ENCODE measurements around the gene AAGAB.
"Not testable (repeated sequence)": the region's sequence is repeated elsewhere in the genome, so short reads cannot be mapped to it uniquely, and the experiment has no call there.

The AAGAB gene

GRCh38 chr15:67274236-67274635 lies 19.8 kb upstream of the AAGAB start:
- no peak for DNase-seq (ENCODE audit: low read depth)
- no peak overlapping the region for H3K4me3 ChIP-seq (ENCODE audit: low read depth, low read length)
- TF ChIP-seq MAX (IDR thresholded peaks at IDR 0.05; ENCODE audit: low read depth, low read length) (no peak), MYC (IDR thresholded peaks at IDR 0.05; ENCODE audit: low read depth, low read length) (no peak), POLR2A (IDR thresholded peaks at IDR 0.05; ENCODE audit: extremely low read depth, insufficient read length) (no peak)
- TF ChIP-seq, protein P1, sequence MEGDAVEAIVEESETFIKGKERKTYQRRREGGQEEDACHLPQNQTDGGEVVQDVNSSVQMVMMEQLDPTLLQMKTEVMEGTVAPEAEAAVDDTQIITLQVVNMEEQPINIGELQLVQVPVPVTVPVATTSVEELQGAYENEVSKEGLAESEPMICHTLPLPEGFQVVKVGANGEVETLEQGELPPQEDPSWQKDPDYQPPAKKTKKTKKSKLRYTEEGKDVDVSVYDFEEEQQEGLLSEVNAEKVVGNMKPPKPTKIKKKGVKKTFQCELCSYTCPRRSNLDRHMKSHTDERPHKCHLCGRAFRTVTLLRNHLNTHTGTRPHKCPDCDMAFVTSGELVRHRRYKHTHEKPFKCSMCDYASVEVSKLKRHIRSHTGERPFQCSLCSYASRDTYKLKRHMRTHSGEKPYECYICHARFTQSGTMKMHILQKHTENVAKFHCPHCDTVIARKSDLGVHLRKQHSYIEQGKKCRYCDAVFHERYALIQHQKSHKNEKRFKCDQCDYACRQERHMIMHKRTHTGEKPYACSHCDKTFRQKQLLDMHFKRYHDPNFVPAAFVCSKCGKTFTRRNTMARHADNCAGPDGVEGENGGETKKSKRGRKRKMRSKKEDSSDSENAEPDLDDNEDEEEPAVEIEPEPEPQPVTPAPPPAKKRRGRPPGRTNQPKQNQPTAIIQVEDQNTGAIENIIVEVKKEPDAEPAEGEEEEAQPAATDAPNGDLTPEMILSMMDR (IDR thresholded peaks at IDR 0.05; ENCODE audit: low read depth, low read length), result no peak

DNA sequence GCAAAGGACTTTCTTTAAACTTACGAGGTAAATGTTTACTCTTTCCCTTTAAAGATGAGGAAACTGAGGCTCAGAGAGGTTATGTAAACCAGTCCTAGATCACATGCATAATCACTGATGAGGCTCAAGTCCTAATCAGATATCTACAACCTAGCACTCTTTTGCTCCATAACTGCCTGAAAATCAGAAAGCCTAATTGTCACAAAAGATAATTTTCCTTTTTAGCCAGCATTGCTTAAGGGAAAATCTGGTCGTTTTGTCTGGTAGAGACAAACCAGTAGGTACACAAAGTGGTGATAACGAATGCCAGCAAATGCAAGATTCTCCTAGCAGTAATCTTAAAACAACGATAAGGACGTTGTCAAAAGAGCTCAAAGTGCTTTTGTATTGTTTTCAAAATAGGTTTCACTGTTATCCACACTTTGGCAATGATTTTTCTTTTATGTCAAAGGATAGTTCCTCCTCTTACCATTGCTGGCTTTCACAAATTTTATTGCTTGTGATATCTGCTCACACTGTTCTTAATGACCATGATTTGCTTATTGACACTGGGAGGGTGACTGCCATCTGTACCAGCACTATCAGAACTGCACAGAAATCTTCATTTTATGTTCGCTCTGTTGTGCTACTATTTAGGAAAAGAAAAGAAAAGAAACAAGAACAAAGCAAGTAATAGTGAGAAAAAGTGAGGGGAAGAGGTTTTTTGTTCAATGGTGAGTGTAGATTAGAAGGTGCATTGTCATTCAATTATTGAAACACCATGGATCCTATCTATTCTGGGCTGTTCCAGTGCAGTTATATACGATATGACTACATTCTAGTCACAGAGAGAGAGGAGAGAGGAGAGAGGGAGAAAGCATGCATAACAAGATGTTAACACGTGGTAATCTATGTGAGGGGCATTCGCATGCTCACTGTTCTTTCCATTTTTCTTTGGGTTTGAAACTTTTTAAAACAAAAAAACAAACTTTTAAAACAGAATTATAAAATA lies 13.8 kb upstream of the AAGAB start:
- no peak for DNase-seq (ENCODE audit: low read depth)
- TF ChIP-seq MAX (IDR thresholded peaks at IDR 0.05; ENCODE audit: low read depth, low read length) (no peak), POLR2A (IDR thresholded peaks at IDR 0.05; ENCODE audit: extremely low read depth, insufficient read length) (no peak)
- no peak overlapping the region for H3K4me3 ChIP-seq (ENCODE audit: low read depth, low read length)

DNA sequence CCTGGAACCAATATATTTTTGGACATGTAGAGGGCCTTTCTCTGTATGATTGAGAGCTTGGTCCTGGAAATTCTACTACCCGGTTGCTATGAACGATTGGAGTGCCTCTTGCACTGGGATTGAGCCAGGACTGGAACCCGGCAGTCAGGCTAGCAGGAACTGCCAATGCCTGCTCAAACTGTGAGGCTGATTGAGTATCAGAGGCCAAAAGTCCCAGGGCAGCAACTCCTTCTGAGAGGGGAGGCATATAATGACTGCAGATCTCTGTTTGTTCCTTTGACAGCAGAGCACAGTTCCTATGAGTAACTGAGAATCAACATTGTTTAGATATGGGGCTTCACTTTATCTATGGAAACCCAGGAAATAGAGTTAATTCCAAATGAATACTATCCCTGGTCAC lies 13.0 kb upstream of the AAGAB start:
- H3K4me3 ChIP-seq (ENCODE audit: low read depth, low read length), result no peak overlapping the region
- TF ChIP-seq, protein P1 (IDR thresholded peaks at IDR 0.05; ENCODE audit: low read depth, low read length), result no peak
- no peak for TF ChIP-seq MYC (IDR thresholded peaks at IDR 0.05; ENCODE audit: low read depth, low read length)
- no peak for TF ChIP-seq POLR2A (IDR thresholded peaks at IDR 0.05; ENCODE audit: extremely low read depth, insufficient read length)
- TF ChIP-seq MAX (IDR thresholded peaks at IDR 0.05; ENCODE audit: low read depth, low read length), result no peak
- DNase-seq (ENCODE audit: low read depth), result no peak

- no peak overlapping the region for H3K4me3 ChIP-seq (ENCODE audit: low read depth, low read length)
- TF ChIP-seq MAX (IDR thresholded peaks at IDR 0.05; ENCODE audit: low read depth, low read length) (no peak), POLR2A (IDR thresholded peaks at IDR 0.05; ENCODE audit: extremely low read depth, insufficient read length) (no peak), MYC (IDR thresholded peaks at IDR 0.05; ENCODE audit: low read depth, low read length) (no peak)
- TF ChIP-seq, protein P1 (IDR thresholded peaks at IDR 0.05; ENCODE audit: low read depth, low read length), result no peak
- DNase-seq (ENCODE audit: low read depth), result no peak
Observed at GRCh38 chr15:67266870-67267269, 12.4 kb upstream of the AAGAB start.

GRCh38 chr15:67259806-67260205 lies 5.3 kb upstream of the AAGAB start:
- H3K4me3 ChIP-seq (ENCODE audit: low read depth, low read length), result no peak overlapping the region
- TF ChIP-seq POLR2A (IDR thresholded peaks at IDR 0.05; ENCODE audit: extremely low read depth, insufficient read length) (no peak), MYC (IDR thresholded peaks at IDR 0.05; ENCODE audit: low read depth, low read length) (no peak), MAX (IDR thresholded peaks at IDR 0.05; ENCODE audit: low read depth, low read length) (no peak)
- TF ChIP-seq, protein P1 (IDR thresholded peaks at IDR 0.05; ENCODE audit: low read depth, low read length), result no peak
- DNase-seq (ENCODE audit: low read depth), result no peak

DNA sequence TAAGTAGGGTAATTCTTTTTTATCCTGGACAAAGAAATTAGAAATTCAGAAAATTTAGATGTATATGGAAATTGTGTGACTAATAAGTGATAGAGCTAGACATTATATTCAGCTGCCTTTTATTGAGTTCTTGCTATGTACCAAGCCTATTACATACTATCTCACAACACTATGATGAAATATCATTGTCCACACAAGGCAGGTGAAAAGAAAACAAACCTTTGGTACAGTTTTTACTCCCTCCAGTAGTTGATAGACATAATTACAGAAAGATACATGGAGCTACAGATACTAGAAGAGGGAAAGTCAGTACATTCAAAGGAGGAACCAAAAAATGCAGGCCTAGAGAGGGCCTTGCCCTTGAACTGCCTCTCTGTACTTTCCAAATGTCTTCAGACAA lies 4.9 kb upstream of the AAGAB start:
- TF ChIP-seq MYC (IDR thresholded peaks at IDR 0.05; ENCODE audit: low read depth, low read length) (no peak), MAX (IDR thresholded peaks at IDR 0.05; ENCODE audit: low read depth, low read length) (no peak), POLR2A (IDR thresholded peaks at IDR 0.05; ENCODE audit: extremely low read depth, insufficient read length) (no peak)
- TF ChIP-seq, protein P1 (IDR thresholded peaks at IDR 0.05; ENCODE audit: low read depth, low read length), result no peak
- no peak for DNase-seq (ENCODE audit: low read depth)
- no peak overlapping the region for H3K4me3 ChIP-seq (ENCODE audit: low read depth, low read length)

DNA sequence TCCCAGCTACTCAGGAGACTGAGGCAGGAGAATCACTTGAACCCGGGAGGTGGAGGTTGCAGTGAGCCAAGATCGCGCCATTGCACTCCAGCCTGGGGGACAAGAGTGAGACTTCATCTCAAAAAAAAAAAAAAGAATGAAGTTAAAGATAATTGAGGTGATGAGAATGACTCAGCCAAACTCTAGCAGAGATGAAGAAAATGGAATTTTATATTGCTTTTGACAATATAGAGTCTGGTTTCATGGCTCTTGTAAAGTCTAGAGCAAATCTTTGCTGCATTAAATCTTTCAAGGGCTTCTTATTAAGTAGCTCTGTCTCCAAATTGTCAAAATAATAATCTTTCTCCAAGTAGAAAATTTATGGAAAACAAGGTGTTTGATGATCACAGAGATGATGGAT lies 4.0 kb upstream of the AAGAB start:
- not testable (repeated sequence) for H3K4me3 ChIP-seq (ENCODE audit: low read depth, low read length); DNase-seq (ENCODE audit: low read depth)
